SKM-1 treated with dmso at 0.1 percent for 144 hours (cell line): ENCODE data around the gene ERMARD.

ENCODE experiments used
- DNase-seq: peaks from one replicate; lab custom pipeline; 2025; ENCODE audit not compliant: unreplicated experiment; lab: John Stamatoyannopoulos, UW

Gene ERMARD

DNA sequence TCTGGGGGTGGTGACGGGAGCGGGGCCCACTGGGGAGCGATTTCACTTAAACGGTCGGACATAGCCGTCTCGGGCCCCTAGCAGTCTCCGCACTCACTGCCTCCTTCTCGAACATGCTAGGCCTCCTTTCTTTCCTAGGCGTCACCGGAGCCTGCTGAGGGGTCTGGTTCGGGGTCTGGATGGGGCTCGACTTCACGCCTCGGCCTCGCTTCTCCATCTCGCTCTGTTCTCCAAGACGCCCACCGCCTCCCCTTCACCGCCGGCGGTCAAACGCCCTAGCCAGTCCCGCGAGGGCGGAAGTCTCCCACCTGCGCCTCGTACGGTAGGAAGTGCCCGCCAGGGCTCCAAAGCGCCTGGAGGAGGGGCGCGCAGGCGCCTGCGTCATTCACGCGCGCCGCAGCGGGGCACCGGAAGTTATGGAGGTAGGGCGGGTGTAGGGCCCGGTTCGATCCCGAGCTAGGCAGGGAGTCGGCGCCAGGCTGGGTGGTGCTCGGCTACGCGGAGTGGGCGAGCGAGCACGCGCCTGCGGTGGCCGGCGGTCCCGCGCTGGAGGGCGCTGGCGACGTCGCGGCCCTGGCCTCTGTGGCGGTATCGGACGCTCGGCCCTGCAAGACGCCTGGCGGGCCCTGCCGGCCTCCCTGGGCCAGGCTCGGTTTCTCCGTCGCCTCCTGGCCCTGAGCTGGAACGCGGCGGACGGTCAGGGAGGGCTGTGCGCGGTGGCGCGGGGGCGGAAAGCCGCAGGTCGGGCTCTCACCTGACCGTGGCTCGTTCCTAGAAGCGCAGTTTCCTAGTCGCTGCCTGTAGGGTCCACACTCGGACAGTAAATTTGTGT, at the start of gene ERMARD, which contains the start of gene DYNLT2:
Gene ERMARD, plus strand, starts transcription at position 381 of the 832 bp plus-strand sequence. Its CDS starts 36 bp downstream, at position 417.
Gene DYNLT2, minus strand, starts transcription at position 331 of the 832 bp plus-strand sequence. Its CDS starts 114 bp downstream, at position 217.
- DNase-seq = peak; percentile 83

DNA sequence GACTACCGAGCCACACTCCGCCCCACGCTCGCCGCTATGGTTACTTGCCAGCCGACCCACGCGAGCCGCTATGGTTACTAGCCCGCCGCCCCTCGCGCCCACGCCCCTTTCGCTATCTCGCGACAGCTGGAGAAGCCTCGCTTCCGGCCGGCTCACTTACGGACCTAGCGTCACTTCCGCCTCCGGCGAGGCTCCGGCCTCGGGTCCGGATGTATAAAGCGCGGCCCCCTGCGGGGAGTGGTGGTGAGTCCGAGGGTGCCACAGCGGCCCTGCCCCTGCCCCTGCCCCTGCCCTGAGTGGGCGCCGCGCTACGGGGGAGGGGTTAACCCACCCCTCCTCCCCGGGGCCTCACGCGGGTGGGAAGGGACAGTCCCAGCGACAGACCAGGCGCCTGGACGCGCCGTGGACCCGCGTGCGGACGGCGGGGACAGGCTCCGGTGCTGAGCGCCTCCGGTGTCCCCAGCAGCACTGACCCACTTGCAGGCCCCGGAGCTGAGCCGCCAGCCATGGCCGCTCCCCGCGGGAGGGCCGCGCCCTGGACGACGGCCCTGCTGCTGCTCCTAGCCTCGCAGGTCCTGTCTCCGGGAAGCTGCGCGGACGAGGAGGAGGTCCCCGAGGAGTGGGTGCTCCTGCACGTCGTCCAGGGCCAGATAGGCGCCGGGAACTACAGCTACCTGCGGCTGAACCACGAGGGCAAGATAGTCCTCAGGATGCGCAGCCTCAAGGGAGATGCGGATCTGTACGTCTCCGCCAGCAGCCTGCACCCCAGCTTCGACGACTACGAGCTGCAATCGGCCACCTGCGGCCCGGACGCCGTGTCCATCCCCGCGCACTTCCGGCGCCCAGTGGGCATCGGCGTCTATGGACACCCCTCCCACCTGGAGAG, 49.2 kb upstream of the ERMARD start, which contains the start of the genes C6orf120 and WDR27:
Gene C6orf120, plus strand, starts transcription at position 173 of the 886 bp plus-strand sequence. Its CDS starts 334 bp downstream, at position 507.
Gene WDR27, minus strand, starts transcription at position 76 of the 886 bp plus-strand sequence. CDS start 13,024 bp downstream, outside the sequence.
- peak; percentile 91 for DNase-seq

DNA sequence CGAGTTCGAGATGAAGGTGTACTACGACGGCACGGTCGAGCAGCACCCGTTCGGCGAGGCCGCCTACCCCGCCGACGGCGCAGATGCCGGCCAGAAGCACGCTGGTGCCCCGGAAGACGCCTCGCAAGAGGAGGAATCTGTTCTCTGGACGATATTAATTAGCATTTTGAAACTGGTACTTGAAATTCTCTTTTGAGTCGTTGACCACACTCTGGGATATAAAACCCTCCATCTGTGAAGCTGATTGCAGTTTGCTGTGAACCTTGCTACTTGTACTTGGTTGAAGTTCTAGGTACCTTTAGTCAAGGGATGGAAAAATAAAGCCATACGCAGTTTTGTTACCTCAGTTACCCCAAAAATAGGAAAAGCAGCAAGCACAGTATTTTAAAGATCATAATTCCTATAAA, 48.6 kb upstream of the ERMARD start:
- no peak for DNase-seq

DNA sequence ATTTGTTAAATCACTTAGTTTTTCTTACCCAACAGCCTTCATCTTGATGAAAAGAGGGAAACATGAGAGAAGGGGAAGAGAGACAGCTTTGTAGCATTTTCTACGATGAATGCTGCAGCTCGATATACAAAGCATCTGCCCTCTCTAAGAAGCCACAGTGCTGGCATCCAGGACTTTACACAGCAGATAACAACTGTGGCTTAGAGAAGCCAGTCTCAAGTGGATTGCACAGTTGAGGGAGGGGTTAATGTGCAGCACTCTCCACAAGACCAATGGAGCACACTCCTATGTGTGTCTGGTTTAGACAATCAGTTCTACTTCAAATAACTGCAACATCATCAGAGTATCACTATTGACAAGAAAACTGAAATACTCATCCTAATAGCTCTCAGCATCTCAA, 43.6 kb upstream of the ERMARD start:
- DNase-seq = no peak

DNA sequence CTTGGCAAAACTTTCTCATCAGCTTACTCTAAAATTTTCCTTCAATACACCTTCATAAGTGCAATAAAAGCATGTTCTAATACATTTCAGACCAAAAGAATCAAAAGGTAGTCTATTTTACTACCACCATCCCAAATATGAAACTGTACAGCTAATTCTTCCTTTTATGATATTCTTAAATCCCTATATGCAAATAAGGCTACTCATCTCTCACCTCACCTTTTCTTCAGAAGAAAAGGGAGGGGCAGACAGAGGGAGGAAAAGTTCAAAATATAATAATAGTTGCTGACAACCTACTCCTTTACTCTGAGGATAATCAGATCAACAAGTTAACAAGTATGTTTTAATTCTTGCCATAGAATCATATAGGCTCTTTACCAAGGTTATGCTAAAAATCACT, 42.1 kb upstream of the ERMARD start:
- no peak for DNase-seq

DNA sequence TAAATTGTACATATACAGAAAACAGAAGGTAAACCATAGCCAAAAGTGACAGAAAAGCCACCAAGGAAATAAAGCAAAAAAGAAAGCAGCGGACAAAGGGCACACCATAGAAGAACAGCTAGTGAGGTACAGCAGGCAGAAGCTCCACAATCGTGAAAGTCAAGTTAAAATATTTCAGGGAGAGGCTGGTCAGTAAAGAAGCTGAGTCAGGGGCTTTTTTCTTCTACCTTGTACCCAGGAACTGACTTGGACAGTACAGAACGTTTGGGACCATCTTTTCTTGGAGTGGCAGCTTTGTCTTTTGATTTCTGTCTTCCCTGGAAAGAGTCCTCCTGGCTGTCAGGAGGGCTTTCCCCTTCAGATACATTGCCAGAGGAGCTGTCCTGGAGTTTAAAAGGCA, 41.4 kb upstream of the ERMARD start:
- no peak for DNase-seq

DNA sequence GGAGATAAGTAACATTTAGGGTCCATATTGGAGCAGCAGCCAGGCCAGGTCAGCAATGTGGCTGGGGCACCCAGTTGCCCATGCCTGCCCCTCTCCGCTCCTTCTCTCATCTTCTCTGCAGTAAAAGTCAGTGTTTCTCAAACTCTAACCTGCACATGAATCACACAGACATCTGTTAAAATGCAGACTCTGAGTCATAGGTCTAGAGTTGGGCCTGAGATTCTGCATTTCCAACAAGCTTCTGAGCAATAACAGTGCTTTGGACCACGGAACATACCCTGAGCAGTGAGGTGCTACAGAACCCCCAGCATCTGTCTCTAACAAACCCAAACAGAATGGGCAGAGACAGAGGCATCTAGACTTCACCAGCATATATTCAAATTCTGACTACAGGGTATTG, 37.2 kb upstream of the ERMARD start:
- no peak for DNase-seq

DNA sequence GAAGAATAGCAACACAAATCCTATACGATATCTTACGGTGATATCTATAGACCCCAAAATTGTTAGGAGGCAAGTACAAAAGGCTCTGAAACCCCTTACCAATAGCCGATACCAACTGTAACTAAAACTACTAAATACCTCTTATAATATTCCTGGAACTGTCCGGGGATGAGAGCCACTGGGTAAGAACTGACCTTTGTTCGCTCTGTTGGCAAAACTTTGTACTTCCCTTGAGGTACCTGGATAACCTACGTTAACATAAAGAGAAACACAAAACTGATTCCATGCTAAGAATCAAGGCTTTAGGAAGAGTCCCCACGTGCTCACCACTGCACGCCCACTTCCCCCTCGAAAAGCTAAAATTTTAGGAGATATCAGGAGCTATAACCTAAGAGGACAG, 36.8 kb upstream of the ERMARD start:
- no peak for DNase-seq

DNA sequence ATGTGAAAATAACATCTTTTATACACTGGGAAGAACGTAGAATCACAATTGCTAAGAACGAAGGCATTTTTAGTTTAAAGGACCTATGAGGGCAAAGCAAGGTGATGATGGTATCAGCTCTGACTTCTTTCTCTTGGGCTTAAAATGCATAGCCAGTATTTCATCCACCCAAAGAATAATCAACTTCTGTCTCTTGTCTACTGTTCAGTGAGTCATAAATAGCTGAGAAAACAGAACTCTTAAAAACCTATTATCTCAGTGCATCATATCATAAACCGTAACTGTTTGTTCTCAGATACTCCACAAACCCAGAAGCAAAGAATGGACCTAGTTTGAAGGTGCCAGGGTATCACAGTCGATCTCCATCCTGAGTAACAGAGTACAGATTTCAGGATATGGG, 32.3 kb upstream of the ERMARD start:
- no peak for DNase-seq

DNA sequence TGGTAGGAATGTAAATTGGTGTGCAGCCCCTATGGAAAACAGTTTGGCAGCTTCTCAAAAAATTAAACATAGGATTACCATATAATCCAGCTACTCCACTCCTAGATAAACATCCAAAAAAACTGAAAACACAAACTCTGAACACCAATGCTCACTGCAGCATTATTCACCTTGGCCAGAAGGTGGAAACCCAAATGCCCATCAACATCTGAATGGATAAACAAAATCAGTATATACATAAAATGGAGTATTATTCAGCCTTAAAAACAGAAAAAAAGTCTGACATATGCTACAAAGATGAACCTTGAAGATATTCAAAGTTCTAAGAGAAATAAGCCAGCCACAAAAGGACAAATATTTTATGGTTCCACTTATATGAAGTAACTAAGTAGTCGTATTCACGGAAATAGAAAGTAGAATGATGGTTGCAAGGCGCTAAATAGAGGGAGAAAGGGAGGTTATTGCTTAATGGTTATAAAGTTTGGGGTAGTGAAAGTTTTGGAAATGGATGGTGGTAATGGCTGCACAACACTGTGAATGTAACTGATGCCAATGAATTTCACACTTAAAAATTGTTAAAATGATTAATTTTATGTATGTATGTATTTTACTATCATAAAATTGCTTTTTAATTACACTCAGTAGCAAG, 31.1 kb upstream of the ERMARD start:
- DNase-seq = no peak

DNA sequence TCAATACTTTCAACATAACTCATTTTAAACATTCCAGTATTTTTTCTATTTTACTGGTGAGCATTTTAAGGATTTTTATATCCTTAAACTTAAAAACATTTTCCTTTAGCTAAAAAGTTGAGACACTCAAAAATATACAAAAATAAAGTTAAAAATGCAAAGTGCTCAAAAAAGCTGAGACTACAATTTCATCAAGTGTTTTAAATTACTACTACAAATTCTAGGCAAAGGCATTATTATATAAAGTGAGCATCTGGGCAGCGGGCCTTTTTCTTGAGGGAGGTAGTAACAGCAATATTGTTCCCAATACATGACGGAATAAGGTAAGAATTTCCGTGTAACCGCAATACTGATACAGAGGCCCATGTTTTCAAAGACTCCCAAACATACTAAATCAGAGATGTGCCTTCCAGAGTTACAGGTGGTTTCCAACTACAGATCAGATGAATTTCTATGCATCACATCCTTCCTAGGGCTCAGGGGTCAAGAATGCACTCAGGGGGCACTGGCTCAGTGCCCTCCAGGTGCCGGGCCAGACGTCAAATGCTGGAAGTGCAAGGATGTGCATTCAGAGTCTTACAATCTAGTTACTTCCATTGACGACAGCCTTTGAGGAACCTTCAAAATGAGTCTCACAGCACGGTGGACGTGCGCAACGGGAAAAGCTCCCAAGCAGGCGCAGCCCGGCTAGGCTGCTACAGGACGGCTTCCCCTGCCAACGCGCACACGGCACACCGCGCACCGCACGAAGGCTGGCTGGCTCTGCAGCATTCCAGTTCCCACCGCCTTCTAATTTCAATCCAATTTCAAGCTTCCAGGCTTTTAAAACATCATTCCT, 28.8 kb upstream of the ERMARD start:
- DNase-seq = peak; percentile 26

DNA sequence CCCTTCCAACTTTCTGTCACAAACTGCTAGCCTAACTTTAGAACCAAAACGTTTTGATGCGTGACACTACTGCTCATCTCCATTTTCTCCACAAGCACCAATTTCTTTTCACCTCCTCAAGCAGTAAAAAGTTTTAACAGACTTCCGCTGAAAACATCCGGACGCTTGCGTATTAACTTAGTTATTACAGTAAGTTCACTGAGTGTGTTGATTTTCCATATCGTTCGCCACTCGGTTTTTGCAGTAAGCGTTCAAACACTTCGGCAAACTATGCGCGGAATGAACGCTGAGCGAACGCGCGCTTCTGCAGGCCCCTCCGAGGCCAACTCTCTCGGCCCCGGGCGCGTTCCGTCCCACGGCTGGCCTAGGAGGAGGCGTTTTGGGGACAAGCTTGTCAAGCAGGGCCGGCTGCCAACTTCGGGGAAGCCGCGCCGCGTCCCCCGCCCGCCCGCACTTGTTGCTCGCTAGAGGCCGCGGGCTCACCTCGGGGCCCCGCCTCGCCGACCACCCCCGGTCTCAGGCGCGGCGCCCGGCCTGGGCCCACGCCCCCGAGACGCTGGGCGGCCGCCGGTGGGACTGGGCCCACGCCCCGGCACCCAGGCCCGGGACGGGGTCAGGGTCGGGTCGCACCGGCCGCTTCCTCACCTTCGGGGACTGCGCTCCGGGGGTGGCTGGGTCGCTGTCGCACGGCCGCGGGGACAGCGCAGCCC, 28.1 kb upstream of the ERMARD start:
- DNase-seq = peak; percentile 36

DNA sequence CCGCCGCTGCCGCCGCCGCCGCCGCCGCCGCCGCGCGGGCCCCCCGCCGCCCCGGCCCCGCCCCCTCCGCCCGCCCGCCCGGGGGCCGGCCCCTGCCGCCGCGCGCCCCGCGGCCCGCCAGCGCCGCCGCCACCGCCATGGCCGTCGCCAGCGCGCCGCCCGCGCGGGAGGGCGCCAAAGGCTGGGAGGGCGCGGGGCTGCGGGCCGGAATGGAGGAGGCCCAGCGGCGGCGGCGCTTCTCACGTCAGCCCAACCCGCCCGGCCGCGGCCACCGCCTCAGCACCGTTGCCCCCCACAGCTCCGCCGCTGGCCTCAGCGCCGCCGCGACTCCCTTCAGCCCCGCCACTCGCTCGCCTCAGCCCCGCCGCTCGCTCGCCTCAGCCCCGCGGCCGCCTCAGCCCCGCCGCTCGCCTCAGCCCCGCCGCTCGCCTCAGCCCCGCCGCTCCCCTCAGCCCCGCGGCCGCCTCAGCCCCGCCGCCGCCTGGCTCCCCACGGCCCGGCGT, 27.4 kb upstream of the ERMARD start:
- peak; percentile 48 for DNase-seq

DNA sequence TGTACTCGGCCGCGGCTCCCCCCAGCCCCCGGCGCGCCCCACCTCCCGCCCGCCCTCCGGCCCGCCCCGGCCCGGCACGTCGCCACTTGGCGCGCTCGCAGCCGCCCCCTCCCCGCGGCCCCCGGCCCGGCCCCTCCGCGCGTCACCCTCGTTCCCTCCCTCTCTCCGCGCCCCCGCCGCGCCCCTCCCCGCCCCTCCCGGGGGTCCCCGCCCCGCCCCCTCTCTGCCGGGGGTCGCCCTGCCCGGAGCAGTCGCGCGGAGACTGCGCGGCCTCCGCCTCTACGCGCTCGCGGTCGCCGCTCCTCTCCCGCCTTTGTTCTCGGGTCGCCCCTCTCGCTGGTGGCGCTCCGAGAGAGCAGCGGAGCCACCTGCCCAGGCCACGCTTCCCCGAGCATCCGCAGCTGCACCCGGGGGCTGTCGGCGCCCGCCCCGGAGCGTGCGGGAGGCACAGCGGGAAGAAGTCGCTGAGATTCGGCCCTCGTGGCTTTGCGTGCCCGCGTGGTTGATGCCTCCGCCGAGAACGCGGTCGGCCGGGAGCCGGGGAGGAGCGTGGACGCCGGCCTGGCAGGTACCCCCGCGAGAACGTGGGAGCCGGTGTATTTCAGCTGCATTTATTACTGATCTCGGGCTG, 26.8 kb upstream of the ERMARD start, which contains the start of gene PHF10:
Gene PHF10, minus strand, starts transcription at position 7 of the 631 bp plus-strand sequence. CDS start 569 bp downstream, outside the sequence.
- DNase-seq = peak; percentile 48

DNA sequence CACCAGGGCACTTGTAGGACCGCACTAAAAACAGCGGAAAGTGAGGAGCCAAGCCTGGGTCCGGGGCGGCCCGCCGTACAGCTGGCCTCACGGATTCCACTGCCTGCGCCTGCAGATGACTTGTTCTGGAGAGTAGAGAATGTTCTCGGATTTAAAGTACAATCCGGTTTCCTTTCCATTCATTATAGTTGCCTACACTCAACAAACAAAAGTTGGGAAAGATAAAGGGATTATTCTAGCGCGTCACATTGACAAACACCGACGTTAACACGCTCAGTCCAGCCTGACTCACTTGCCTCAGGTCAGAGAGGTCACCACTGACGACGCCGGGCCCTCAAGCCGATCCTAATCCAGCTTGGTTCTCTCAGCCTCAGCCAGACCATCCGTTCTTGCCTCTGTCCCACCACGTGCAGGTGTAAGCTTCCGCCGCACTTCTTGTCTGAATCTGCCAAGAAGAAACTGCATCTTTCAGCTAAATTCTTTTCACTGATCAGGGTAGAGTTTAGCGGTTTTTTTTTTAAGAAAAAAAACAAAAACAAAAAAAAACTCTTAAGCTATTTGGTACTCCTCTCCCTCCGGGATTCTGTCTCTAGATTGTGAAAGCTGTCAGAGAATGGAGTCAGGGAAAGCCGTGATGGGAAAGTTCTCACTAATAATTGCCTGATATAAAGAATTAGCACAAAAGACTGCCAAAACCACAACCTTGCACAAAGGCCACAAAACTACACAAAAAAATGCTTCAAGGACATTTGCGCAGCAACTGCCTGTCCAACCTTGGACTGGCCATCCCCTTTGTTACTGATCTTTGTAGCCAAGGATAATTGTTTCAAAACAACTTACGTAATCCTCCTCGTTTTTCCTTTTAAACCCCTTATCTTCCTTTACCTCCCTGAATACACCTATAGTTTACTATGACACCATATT, 26.0 kb upstream of the ERMARD start:
- DNase-seq = peak; percentile 31

DNA sequence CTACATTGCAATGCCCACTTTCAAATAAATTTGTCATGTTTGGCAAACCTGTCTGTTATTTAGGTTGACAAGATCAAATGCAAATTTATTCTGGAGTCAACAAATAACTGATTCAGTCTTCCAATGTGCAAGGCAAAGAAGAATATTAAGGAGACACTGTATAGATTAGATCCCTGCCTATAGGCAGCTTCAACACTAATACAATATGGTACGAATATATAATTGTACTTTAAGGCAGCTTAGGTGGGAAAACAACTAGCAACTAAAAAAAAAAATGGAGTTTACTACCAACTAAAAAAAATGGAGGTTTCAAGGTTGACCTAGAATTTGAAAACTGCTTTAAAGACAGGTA, 25.4 kb upstream of the ERMARD start:
- no peak for DNase-seq

DNA sequence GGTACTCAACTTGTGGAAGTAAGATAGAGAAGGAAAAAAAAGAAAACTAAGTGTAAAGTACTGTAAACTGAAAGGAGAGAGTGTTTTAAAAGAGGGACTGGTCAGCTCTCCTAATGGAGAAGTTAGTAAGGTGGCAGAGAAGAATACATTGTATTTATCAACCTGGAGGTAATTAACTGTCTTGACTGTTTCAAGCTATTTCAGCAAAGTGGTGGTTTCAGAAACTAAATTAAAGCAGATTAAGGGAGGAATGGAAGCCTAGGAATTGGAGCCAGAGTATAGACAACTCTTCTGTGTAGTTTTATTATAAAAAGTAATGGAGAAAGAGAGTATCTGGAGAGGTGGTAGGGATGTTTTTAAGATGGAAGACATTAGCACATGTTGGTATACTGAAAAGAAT, 24.5 kb upstream of the ERMARD start:
- no peak for DNase-seq

DNA sequence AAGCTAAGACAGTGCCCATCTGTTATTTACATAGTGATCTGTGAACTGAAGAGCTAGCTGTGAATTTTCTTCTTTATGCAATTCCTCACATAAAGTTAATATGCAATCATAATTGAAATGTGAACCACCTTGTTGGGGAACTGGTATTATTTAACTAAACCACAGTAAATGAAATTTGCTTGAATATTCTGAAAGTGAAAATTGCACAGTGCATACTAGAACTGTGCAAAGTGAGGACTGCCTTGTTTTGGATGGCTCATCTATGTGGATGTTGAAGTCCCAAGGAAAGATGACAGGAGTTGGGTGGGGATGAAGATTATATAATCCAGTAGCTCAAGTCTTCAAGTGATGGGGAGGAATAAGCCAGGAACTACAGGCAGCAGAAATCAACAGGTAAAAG, 21.5 kb upstream of the ERMARD start:
- DNase-seq = no peak
